Esophagus squamous epithelium (tissue), 4 donors: ENCODE data around the gene CYSLTR2.

ENCODE experiments used
- POLR2A ChIP-seq, 4 donors: fragments of 450-650 bp; IDR thresholded peaks; one replicate each; pipeline ENCODE4 v1.6.1; 2017; ENCODE audit warnings: antibody characterized with exemption in 4 of 4, mild to moderate bottlenecking in 4 of 4, moderate library complexity in 3 of 4
- TF ChIP-seq, protein P1 (sequence below), 6 experiments: fragments of 450-650 bp in 4 of 6; fragments of 200-600 bp in 2 of 6; sonication (generic) in 2 of 6; IDR thresholded peaks; one replicate each; pipeline ENCODE4 v1.5.1; 2016 to 2019; ENCODE audit warnings: antibody characterized with exemption in 6 of 6, mild to moderate bottlenecking in 4 of 6, moderate library complexity in 4 of 6

DNA sequence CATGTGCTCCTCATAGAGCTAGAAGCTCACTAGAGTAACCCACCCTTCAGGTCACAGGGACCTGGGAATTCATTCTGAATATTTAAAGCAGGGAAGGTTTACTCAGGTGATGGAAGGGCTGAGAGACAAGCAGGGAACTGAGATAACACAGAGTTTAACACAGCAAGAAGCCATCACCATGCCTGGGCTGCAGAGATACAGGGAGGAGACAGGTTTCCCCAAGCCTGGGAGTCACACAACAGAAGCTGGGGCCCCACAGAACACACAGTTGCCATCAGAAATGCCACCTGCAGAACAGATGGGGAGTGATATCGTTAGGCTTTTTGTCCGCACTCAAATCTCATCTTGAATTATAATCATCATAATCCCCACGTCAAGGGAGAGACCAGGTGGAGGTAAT is 7.9 kb upstream of the CYSLTR2 start:
- TF ChIP-seq, protein P1, sequence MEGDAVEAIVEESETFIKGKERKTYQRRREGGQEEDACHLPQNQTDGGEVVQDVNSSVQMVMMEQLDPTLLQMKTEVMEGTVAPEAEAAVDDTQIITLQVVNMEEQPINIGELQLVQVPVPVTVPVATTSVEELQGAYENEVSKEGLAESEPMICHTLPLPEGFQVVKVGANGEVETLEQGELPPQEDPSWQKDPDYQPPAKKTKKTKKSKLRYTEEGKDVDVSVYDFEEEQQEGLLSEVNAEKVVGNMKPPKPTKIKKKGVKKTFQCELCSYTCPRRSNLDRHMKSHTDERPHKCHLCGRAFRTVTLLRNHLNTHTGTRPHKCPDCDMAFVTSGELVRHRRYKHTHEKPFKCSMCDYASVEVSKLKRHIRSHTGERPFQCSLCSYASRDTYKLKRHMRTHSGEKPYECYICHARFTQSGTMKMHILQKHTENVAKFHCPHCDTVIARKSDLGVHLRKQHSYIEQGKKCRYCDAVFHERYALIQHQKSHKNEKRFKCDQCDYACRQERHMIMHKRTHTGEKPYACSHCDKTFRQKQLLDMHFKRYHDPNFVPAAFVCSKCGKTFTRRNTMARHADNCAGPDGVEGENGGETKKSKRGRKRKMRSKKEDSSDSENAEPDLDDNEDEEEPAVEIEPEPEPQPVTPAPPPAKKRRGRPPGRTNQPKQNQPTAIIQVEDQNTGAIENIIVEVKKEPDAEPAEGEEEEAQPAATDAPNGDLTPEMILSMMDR (IDR thresholded peaks at IDR 0.05), result no peak
- TF ChIP-seq POLR2A (IDR thresholded peaks at IDR 0.05), result no peak
